PC-3 (cell line): ENCODE data around the gene SUGCT. TPM values are rescaled to one million over a fixed set of nuclear protein-coding genes. Genes with fewer than 3 reads are reported as not detected.

Source experiments
- ATAC-seq: fragments of 200-7000 bp; cut with Tn5 transposase; 2 replicates; pipeline ENCODE4 v1.9.1; 2020; ENCODE audit warnings: mild to moderate bottlenecking, moderate library complexity
- BruUV-seq: library from RNA; stranded (reverse); fragments of 400-500 nt; replicated peaks from 2 replicates; lab custom pipeline; 2021; lab: Mats Ljungman, UMichigan
- CTCF ChIA-PET: fragments of 300-600 bp; sonication (Branson Sonifier 250); formaldehyde crosslinking; loops from one replicate; lab custom pipeline; 2022; ENCODE audit warnings: antibody characterized with exemption; lab: Charles Lee
- POLR2A ChIA-PET: fragments of 300-600 bp; sonication (Branson Sonifier 250); formaldehyde crosslinking; loops from one replicate; lab custom pipeline; 2022; ENCODE audit warnings: antibody characterized with exemption; ENCODE audit not compliant: unreplicated experiment; lab: Charles Lee
- DNase-seq: peaks from one replicate; pipeline ENCODE4 v3.0.0-alpha.2; 2015
- H2AFZ ChIP-seq: fragments of 300-600 bp; sonication (generic); 2 replicates; pipeline ENCODE4 v1.6.0; 2016; ENCODE audit warnings: antibody characterized with exemption, low read length
- H3F3A ChIP-seq: fragments of 300-600 bp; sonication (generic); one replicate; pipeline ENCODE4 v1.6.0; 2017; ENCODE audit warnings: antibody characterized with exemption, low read length, control low read depth, mild to moderate bottlenecking; ENCODE audit not compliant: unreplicated experiment
- H3K27ac ChIP-seq: fragments of 300-600 bp; sonication (generic); 2 replicates; pipeline ENCODE4 v1.5.1; 2016; ENCODE audit warnings: mild to moderate bottlenecking, low read length
- H3K27me3 ChIP-seq: fragments of 300-600 bp; sonication (generic); 2 replicates; pipeline ENCODE4 v1.6.1; 2016; ENCODE audit warnings: low read length, mixed read lengths
- H3K36me3 ChIP-seq: fragments of 300-600 bp; sonication (generic); 2 replicates; pipeline ENCODE4 v1.6.1; 2016; ENCODE audit warnings: low read depth, mixed run types, low read length, mixed read lengths
- H3K4me1 ChIP-seq: fragments of 300-600 bp; sonication (generic); 2 replicates; pipeline ENCODE4 v1.5.1; 2016; ENCODE audit warnings: low read length; ENCODE audit not compliant: insufficient read depth
- H3K4me2 ChIP-seq: fragments of 300-600 bp; sonication (generic); 2 replicates; pipeline ENCODE4 v1.6.0; 2016; ENCODE audit warnings: low read length
- H3K4me3 ChIP-seq: fragments of 300-600 bp; sonication (generic); 2 replicates; pipeline ENCODE4 v1.5.1; 2016; ENCODE audit warnings: mild to moderate bottlenecking, low read length, mixed read lengths
- H3K79me2 ChIP-seq: fragments of 300-600 bp; sonication (generic); 2 replicates; pipeline ENCODE4 v1.6.1; 2017; ENCODE audit warnings: low read length, mixed read lengths
- H3K9ac ChIP-seq: fragments of 300-600 bp; sonication (generic); 2 replicates; pipeline ENCODE4 v1.6.0; 2016; ENCODE audit warnings: mild to moderate bottlenecking, low read length
- H3K9me2 ChIP-seq: fragments of 300-600 bp; sonication (generic); replicated peaks from 2 replicates; pipeline ENCODE4 v1.6.1; 2016; ENCODE audit warnings: mixed run types, low read length, mixed read lengths
- H3K9me3 ChIP-seq: fragments of 300-600 bp; sonication (generic); 2 replicates; pipeline ENCODE4 v1.6.1; 2016; ENCODE audit warnings: low read length, mixed read lengths
- H4K20me1 ChIP-seq: fragments of 300-600 bp; sonication (generic); 2 replicates; pipeline ENCODE4 v1.6.1; 2016; ENCODE audit warnings: low read length, mixed read lengths
- CTCF ChIP-seq: fragments of 300-600 bp; sonication (generic); conservative IDR thresholded peaks from 2 replicates; pipeline ENCODE4 v1.5.1; 2017; ENCODE audit warnings: antibody characterized with exemption, low read depth, mild to moderate bottlenecking, low read length
- EZH2 ChIP-seq: fragments of 300-600 bp; sonication (generic); IDR thresholded peaks from one replicate; pipeline ENCODE4 v1.6.1; 2017; ENCODE audit warnings: antibody characterized with exemption, mild to moderate bottlenecking, low read length; ENCODE audit not compliant: unreplicated experiment
- EZH2phosphoT487 ChIP-seq: fragments of 300-600 bp; sonication (generic); IDR thresholded peaks from 2 replicates; pipeline ENCODE4 v1.6.1; 2018; ENCODE audit warnings: mild to moderate bottlenecking, antibody characterized with exemption, low read length, borderline replicate concordance
- intact Hi-C: fragments of 100-400 bp; cut with micrococcal nuclease; formaldehyde crosslinking; loops from 2 replicates; pipeline ENCODE4 v1.9.0; 2023
- total RNA-seq: library from RNA; depleted of rRNA; stranded (reverse); fragments of >200 nt; gene quantifications from 2 replicates; pipeline ENCODE4 v1.2.3, GENCODE V29; 2014

SUGCT gene
- total RNA-seq, 1 experiment from 2014 or later = 2.9 TPM

GRCh38 chr7:40101201-40101600, 33.6 kb upstream of the SUGCT start:
- H3K4me3 ChIP-seq = no peak overlapping the region
- TF ChIP-seq EZH2 (no peak), CTCF (no peak), EZH2phosphoT487 (no peak)
- no peaks in the 10 kb centered on the region for H4K20me1 ChIP-seq
- no peaks in the 10 kb centered on the region for H3K36me3 ChIP-seq
- no peaks in the 10 kb centered on the region for H3F3A ChIP-seq
- ChIA-PET POLR2A (no interaction called here), CTCF (no interaction called here)
- no peak overlapping the region for H2AFZ ChIP-seq
- H3K27me3 ChIP-seq = no peaks in the 10 kb centered on the region
- intact Hi-C loops = no loop called here
- no peaks in the 10 kb centered on the region for H3K9me3 ChIP-seq
- no peaks in the 10 kb centered on the region for H3K4me1 ChIP-seq
- no peak overlapping the region for H3K4me2 ChIP-seq
- no TSS peak for BruUV-seq
- no peak overlapping the region for H3K27ac ChIP-seq
- ATAC-seq (no peak), DNase-seq (no peak)
- no peaks in the 10 kb centered on the region for H3K79me2 ChIP-seq
- no peak overlapping the region for H3K9ac ChIP-seq
- no peaks in the 10 kb centered on the region for H3K9me2 ChIP-seq

- no peaks in the 10 kb centered on the region for H3F3A ChIP-seq
- no peak for DNase-seq
- H3K9me3 ChIP-seq = no peaks in the 10 kb centered on the region
- CTCF ChIA-PET = no interaction called here
- intact Hi-C loops = no loop called here
- H3K79me2 ChIP-seq = no peaks in the 10 kb centered on the region
- H4K20me1 ChIP-seq = no peaks in the 10 kb centered on the region
- H3K36me3 ChIP-seq = no peaks in the 10 kb centered on the region
- no peak for ATAC-seq
- no peaks in the 10 kb centered on the region for H3K27me3 ChIP-seq
- no TSS peak for BruUV-seq
- H3K4me3 ChIP-seq = no peak overlapping the region
- H3K9ac ChIP-seq = no peak overlapping the region
- H3K27ac ChIP-seq = no peak overlapping the region
- no peak overlapping the region for H2AFZ ChIP-seq
- no peak for TF ChIP-seq EZH2phosphoT487
- TF ChIP-seq CTCF = no peak
- no peak for TF ChIP-seq EZH2
- H3K9me2 ChIP-seq = no peaks in the 10 kb centered on the region
- H3K4me1 ChIP-seq = no peaks in the 10 kb centered on the region
- H3K4me2 ChIP-seq = no peak overlapping the region
- POLR2A ChIA-PET = no interaction called here
Measured at GRCh38 chr7:40102897-40103296, 31.9 kb upstream of the SUGCT start.

GRCh38 chr7:40105879-40106473, 28.8 kb upstream of the SUGCT start:
- no TSS peak for BruUV-seq
- no peak overlapping the region for H3K4me3 ChIP-seq
- no peaks in the 10 kb centered on the region for H3K9me3 ChIP-seq
- no peaks in the 10 kb centered on the region for H3K4me1 ChIP-seq
- ChIA-PET CTCF (no interaction called here), POLR2A (no interaction called here)
- H4K20me1 ChIP-seq = no peaks in the 10 kb centered on the region
- H3K27me3 ChIP-seq = no peaks in the 10 kb centered on the region
- no peaks in the 10 kb centered on the region for H3F3A ChIP-seq
- H3K9ac ChIP-seq = no peak overlapping the region
- no peak overlapping the region for H3K27ac ChIP-seq
- ATAC-seq (no peak), DNase-seq (no peak)
- no peaks in the 10 kb centered on the region for H3K36me3 ChIP-seq
- no peak overlapping the region for H2AFZ ChIP-seq
- intact Hi-C loops = no loop called here
- no peak for TF ChIP-seq EZH2
- TF ChIP-seq CTCF = no peak
- no peak for TF ChIP-seq EZH2phosphoT487
- H3K9me2 ChIP-seq = no peaks in the 10 kb centered on the region
- H3K4me2 ChIP-seq = no peak overlapping the region
- no peaks in the 10 kb centered on the region for H3K79me2 ChIP-seq
